ENCODE results near the gene ANKRD40.
"Not testable (repeated sequence)": the region's sequence is repeated elsewhere in the genome, so short reads cannot be mapped to it uniquely, and the experiment has no call there.

DNA sequence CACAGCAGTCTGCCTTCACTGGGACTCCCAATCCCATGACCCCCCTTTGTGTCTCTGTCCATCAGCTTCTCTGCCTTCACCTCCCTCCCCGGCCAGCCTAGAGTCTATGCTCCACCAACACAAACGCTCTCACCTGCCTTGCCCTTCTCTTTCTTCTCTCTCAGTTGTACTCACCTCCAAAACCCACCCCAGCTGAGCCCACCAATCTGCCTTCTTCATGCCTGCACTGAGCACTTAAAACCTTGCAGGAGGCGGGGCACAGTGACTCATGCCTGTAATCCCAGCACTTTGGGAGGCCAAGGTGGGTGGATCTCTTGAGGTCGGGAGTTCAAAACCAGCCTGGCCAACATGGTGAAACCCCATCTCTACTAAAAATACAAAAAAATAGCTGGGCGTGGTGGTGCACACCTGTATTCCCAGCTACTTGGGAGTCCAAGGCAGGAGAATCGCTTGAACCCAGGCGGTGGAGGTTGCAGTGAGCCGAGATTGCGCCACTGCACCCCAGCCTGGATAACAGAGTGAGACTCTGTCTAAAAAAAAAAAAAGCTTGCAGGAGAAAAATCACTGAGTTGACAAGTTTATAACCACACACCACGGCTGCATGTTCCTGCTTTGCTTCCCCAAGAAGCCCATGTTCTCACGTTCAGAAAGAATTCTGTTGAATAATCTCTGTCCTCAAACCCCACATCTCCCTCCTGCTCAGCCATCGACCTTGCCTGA is 27.0 kb downstream of the ANKRD40 start:
- TF ChIP-seq SUZ12 (IDR thresholded peaks at IDR 0.05; ENCODE audit: unreplicated experiment); CREM (IDR thresholded peaks at IDR 0.05; ENCODE audit: low read depth); RAD21 (IDR thresholded peaks at IDR 0.05; ENCODE audit: insufficient read depth, low read depth, low read length); FOXM1 (IDR thresholded peaks at IDR 0.05; ENCODE audit: low read depth, low read length); CBFB (IDR thresholded peaks at IDR 0.05; ENCODE audit: low read depth); POLR2AphosphoS5 (IDR thresholded peaks at IDR 0.05; ENCODE audit: low read length); FOS (IDR thresholded peaks at IDR 0.05; ENCODE audit: borderline replicate concordance, extremely low read depth, insufficient read length): not testable (repeated sequence)
- TF ChIP-seq, protein P1, sequence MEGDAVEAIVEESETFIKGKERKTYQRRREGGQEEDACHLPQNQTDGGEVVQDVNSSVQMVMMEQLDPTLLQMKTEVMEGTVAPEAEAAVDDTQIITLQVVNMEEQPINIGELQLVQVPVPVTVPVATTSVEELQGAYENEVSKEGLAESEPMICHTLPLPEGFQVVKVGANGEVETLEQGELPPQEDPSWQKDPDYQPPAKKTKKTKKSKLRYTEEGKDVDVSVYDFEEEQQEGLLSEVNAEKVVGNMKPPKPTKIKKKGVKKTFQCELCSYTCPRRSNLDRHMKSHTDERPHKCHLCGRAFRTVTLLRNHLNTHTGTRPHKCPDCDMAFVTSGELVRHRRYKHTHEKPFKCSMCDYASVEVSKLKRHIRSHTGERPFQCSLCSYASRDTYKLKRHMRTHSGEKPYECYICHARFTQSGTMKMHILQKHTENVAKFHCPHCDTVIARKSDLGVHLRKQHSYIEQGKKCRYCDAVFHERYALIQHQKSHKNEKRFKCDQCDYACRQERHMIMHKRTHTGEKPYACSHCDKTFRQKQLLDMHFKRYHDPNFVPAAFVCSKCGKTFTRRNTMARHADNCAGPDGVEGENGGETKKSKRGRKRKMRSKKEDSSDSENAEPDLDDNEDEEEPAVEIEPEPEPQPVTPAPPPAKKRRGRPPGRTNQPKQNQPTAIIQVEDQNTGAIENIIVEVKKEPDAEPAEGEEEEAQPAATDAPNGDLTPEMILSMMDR (IDR thresholded peaks at IDR 0.05 in 2 of 3, conservative IDR thresholded peaks at IDR 0.05 in 1 of 3; ENCODE audit: control insufficient read depth in 2 of 3, extremely low read depth in 1 of 3, insufficient read depth in 1 of 3, low read depth in 3 of 3, low read length in 3 of 3), result not testable (repeated sequence)
- TF ChIP-seq, protein P2, sequence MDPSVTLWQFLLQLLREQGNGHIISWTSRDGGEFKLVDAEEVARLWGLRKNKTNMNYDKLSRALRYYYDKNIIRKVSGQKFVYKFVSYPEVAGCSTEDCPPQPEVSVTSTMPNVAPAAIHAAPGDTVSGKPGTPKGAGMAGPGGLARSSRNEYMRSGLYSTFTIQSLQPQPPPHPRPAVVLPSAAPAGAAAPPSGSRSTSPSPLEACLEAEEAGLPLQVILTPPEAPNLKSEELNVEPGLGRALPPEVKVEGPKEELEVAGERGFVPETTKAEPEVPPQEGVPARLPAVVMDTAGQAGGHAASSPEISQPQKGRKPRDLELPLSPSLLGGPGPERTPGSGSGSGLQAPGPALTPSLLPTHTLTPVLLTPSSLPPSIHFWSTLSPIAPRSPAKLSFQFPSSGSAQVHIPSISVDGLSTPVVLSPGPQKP (IDR thresholded peaks at IDR 0.05; ENCODE audit: low read depth, low read length), result not testable (repeated sequence)
- TF ChIP-seq, protein P3, sequence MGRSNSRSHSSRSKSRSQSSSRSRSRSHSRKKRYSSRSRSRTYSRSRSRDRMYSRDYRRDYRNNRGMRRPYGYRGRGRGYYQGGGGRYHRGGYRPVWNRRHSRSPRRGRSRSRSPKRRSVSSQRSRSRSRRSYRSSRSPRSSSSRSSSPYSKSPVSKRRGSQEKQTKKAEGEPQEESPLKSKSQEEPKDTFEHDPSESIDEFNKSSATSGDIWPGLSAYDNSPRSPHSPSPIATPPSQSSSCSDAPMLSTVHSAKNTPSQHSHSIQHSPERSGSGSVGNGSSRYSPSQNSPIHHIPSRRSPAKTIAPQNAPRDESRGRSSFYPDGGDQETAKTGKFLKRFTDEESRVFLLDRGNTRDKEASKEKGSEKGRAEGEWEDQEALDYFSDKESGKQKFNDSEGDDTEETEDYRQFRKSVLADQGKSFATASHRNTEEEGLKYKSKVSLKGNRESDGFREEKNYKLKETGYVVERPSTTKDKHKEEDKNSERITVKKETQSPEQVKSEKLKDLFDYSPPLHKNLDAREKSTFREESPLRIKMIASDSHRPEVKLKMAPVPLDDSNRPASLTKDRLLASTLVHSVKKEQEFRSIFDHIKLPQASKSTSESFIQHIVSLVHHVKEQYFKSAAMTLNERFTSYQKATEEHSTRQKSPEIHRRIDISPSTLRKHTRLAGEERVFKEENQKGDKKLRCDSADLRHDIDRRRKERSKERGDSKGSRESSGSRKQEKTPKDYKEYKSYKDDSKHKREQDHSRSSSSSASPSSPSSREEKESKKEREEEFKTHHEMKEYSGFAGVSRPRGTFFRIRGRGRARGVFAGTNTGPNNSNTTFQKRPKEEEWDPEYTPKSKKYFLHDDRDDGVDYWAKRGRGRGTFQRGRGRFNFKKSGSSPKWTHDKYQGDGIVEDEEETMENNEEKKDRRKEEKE (IDR thresholded peaks at IDR 0.05), result not testable (repeated sequence)
- TF ChIP-seq, protein P4, sequence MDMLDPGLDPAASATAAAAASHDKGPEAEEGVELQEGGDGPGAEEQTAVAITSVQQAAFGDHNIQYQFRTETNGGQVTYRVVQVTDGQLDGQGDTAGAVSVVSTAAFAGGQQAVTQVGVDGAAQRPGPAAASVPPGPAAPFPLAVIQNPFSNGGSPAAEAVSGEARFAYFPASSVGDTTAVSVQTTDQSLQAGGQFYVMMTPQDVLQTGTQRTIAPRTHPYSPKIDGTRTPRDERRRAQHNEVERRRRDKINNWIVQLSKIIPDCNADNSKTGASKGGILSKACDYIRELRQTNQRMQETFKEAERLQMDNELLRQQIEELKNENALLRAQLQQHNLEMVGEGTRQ (IDR thresholded peaks at IDR 0.05; ENCODE audit: borderline replicate concordance, low read depth, low read length), result not testable (repeated sequence)
- TF ChIP-seq, protein P5, sequence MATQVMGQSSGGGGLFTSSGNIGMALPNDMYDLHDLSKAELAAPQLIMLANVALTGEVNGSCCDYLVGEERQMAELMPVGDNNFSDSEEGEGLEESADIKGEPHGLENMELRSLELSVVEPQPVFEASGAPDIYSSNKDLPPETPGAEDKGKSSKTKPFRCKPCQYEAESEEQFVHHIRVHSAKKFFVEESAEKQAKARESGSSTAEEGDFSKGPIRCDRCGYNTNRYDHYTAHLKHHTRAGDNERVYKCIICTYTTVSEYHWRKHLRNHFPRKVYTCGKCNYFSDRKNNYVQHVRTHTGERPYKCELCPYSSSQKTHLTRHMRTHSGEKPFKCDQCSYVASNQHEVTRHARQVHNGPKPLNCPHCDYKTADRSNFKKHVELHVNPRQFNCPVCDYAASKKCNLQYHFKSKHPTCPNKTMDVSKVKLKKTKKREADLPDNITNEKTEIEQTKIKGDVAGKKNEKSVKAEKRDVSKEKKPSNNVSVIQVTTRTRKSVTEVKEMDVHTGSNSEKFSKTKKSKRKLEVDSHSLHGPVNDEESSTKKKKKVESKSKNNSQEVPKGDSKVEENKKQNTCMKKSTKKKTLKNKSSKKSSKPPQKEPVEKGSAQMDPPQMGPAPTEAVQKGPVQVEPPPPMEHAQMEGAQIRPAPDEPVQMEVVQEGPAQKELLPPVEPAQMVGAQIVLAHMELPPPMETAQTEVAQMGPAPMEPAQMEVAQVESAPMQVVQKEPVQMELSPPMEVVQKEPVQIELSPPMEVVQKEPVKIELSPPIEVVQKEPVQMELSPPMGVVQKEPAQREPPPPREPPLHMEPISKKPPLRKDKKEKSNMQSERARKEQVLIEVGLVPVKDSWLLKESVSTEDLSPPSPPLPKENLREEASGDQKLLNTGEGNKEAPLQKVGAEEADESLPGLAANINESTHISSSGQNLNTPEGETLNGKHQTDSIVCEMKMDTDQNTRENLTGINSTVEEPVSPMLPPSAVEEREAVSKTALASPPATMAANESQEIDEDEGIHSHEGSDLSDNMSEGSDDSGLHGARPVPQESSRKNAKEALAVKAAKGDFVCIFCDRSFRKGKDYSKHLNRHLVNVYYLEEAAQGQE (IDR thresholded peaks at IDR 0.05; ENCODE audit: low read depth, low read length), result not testable (repeated sequence)
